HG03135 (cell line): ENCODE results near the gene CMIP.

Source experiments
- ATAC-seq: cut with Tn5 transposase; IDR thresholded peaks from one replicate; pipeline ENCODE4 v1.9.1; 2021; ENCODE audit warnings: mild to moderate bottlenecking, moderate library complexity; ENCODE audit not compliant: unreplicated experiment

CMIP gene

GRCh38 chr16:81528256-81528655 is 83.6 kb downstream of the CMIP start:
- no peak for ATAC-seq

DNA sequence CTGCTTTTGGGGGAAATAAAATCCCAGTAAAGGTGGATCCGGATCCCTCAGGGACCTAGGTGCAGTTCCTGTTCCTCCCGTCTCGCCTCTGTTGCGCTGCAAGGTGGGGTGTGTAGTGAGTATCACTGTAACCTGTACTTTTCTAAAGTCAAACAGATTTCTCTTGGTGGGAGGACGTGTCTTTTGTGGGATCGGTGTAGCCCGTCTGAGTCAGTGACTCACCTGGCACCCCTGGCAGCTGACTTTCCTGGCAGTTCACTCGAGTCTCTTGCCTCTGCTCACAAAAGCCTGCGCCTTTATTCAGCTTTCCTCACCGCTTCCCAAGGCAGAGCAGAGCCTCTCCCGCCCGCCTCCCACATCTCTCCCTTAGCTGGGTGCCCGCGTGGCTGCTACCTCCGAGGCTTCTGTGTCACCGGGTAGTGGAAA is 85.7 kb downstream of the CMIP start:
- ATAC-seq: no peak

DNA sequence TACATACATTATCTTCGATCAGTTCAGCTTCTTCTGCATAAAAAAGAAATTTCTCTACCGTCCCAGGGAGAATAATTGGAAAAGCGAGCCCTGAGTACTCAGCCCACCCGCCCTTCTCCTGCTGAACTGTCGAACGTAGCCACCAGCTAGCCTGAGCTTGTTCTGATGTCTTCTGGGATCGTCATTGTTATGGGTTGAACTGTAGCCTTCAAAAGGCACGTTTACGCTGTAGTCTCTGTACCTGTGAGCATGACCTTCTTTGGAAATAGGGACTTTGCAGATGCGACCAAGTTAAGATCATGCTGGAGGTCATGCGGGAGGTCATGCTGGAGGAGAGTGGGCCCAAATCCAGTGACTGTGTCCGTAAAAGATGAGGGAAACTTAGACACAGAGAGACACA is 86.2 kb downstream of the CMIP start:
- ATAC-seq: no peak

DNA sequence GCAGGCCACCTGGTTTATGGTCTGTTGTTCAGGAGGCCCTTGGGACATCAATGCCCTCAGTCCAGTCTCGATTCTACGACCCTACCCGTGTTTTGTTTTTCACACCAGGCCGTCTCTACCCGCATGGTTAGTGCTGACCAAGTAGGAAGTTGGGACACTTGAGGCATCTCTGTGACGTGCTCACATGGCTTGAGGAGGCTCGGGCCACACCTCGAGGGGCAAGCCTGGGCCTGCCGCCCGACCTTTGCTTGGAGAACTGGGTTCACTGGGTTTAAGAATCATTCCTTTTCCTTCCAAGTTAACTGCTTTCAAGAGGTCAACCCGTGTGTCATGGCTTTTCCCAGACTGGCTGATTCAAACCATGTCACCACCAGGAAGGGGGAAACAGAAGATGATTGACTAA is 86.8 kb downstream of the CMIP start:
- no peak for ATAC-seq

GRCh38 chr16:81532491-81533174 is 88.0 kb downstream of the CMIP start:
- ATAC-seq: no peak

GRCh38 chr16:81533175-81533507 is 88.5 kb downstream of the CMIP start:
- ATAC-seq: no peak

DNA sequence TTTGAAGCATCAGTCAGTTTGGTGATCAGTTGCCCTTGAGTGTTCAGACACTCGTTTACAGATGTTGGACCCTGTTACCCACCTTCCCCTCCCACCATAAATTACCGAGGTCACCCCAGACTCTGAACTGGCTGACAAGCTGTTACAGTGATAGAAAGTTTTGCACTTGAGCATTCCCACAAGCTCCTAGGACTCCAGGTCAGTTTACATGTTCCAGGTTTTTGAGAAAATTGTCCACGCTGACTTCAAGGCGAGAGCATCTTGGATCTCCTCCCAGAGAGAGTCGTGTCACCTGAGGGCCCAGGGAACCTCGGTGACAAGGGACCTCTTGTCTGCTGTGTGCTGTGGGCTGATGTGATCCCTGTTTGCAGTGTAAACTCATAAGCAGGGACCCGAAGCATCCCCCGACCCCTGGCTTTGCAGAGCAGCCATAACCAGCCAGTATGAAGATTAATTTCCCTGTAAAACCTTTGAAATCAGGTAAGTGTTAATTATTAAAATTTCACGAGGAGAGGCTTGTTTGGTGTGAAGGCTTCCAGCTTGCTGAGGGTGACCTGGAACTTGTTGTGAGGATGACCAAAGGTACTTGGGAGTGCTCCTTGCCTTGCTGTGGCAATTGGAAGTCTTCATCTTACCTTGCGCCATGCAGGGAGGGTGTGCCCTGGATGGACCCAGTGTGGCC is 91.2 kb downstream of the CMIP start:
- ATAC-seq: no peak

- no peak for ATAC-seq
Measured at GRCh38 chr16:81536648-81537047, 92.0 kb downstream of the CMIP start.

GRCh38 chr16:81537721-81538561 is 93.3 kb downstream of the CMIP start:
- no peak for ATAC-seq

DNA sequence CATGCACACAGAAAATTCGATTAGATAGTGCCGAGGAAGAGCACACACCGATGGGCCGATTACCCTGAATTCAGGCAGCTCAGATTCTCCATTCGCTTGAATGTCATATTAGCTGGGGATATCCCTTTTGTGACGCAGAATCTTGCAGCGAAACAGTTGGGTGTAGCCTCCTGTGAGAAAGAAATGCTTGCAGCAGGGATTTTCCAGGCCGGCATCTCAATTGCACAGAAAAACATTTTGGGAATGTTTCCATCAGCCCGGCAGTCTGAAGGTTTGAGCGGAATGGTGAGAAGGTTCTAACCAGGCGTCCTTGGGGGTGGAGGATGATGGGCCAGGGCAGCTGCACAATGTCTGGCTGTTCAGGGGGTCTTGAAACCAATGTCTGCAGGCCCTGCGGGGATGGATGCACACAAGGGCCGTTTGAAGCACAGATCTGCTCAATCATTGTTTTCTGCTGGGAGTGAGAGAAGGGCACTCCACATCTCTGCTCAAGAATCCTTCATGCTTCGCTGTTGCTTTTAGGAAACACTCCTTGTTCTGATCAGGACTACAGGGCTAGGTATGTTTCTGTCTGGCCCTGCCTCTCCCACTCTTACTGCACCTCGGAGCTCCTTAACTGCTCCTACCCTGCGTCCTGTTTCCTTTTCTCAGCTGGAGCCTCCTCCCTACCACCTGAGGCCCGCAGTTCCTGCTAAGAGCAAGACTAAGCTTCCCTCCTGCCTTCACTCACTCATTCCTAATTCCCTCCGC is 94.6 kb downstream of the CMIP start:
- ATAC-seq: no peak

GRCh38 chr16:81539759-81540472 is 95.3 kb downstream of the CMIP start:
- ATAC-seq: no peak

- no peak for ATAC-seq
Measured at GRCh38 chr16:81541314-81541713, 96.7 kb downstream of the CMIP start.

DNA sequence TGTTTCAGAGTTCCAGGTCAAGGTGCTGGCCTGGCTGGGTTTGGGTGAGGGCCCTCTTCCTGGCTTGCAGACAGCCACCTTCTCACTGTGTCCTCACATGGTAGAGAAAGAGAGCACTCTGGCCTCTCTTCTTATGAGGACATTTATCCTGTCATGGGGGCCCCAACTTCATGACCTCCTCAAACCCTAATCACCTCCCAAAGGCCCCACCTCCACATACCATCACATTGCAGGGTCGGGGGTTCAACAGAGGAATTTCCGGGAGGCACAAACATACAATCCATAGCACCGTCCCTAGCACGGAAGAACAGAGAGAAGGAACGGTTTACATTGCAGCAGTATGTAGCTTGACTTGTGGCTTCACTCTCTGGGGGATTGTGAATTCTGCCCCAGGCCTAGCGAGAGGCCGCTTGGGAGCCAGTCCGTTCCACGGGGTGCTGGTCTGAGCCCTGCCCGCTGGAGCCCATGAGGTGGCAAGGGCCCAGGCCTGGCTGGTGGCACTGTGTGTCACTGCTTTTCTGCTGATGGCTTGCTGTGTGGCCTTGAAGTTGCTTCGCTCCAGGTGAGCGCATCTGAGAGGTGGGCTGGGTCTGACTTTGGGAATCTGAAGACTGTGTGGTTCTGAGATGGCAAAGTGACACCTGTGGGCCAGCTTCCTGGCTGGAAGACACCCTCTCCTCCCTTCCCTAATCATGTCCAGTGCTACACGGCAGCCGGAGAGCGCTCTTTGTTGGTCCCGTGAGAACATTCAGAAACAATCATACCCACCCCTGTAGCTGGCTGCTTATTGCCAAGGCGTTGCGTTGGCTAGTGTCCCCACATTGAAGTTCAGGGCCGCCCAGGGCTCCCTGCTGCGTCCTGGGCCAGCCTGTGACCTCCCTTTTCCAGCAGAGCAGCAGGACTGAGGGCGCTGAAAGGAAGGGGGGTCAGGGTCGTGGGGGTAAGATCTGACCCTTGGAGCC is 98.3 kb downstream of the CMIP start:
- ATAC-seq: no peak

GRCh38 chr16:81543571-81543970 is 99.0 kb downstream of the CMIP start:
- ATAC-seq: no peak

- no peak for ATAC-seq
Measured at GRCh38 chr16:81544261-81544660, 99.7 kb downstream of the CMIP start.

- ATAC-seq: no peak
Measured at GRCh38 chr16:81544700-81545271, 100.2 kb downstream of the CMIP start.

DNA sequence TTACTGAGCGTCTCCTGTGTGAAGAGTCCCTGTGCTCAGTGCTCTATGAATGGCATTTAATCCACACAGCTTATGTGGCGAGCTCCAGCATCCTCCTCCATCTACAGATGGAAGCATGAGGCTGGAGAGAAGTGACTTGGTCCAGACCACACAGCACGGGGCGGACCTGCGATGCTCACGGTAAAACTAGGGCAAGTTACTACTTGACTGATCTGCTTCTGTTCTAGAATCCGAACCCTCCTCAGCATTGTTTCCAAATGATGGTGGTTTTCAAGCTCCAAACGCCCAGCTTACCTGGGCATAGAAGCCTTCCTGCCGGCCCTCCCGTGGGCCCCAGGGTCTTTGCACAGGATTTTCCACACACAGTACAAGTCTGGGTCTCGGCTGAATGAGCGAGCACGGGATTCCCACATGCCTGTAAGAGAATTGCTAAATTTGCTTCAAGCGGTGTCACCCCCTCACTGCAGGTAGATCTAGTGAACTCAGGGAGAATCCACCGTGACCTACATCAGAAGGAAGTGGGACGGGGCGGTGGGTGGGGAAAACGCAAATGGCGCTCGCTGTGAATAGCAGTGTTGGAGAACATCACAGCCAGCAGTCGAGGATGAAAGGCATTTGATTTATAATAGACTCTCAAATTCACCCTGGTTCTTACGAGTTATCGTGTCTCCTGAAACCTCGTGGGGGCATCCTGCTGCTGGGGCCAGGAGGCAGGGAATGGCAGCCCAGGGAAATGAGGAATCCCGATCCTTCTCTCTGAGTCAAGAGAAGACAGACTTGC is 101.1 kb downstream of the CMIP start:
- ATAC-seq: no peak

- ATAC-seq: no peak
Measured at GRCh38 chr16:81546781-81547180, 102.2 kb downstream of the CMIP start.
